H1 (cell line): Measurements from ENCODE around the gene PSPC1. TPM values are rescaled to one million over a fixed set of nuclear protein-coding genes. Genes with fewer than 3 reads are reported as not detected.

Experiments used
- CTCF ChIA-PET: fragments of 300-600 bp; sonication (Branson Sonifier 250); formaldehyde crosslinking; loops from one replicate; lab custom pipeline; 2021; ENCODE audit not compliant: partially characterized antibody; lab: Charles Lee
- POLR2A ChIA-PET: fragments of 300-600 bp; sonication (Branson Sonifier 250); formaldehyde crosslinking; loops from one replicate; lab custom pipeline; 2021; ENCODE audit warnings: inconsistent platforms; ENCODE audit not compliant: partially characterized antibody; lab: Charles Lee
- DNase-seq, 2 experiments: peaks; one replicate each; pipeline versions ENCODE4 v3.0.0 to v3.0.0-alpha.2; 2010 to 2022; ENCODE audit warnings: low spot score in 2 of 2, low read depth in 1 of 2, mixed read lengths in 1 of 2
- FAIRE-seq: peaks from 2 replicates; lab custom pipeline; 2011; peaks lifted over from hg19 to GRCh38; lab: Jason Lieb, UNC
- H2AFZ ChIP-seq: 2 replicates; pipeline ENCODE4 v1.8.1; 2012; ENCODE audit warnings: low read length, inconsistent platforms
- H2AK5ac ChIP-seq: 2 replicates; pipeline ENCODE4 v1.6.1; 2013; ENCODE audit warnings: low read depth, low read length
- H2BK120ac ChIP-seq: replicated peaks from 2 replicates; pipeline ENCODE3; 2013; ENCODE audit warnings: low read depth, low read length, inconsistent platforms
- H2BK12ac ChIP-seq: 2 replicates; pipeline ENCODE4 v1.6.1; 2013; ENCODE audit warnings: low read depth, low read length
- H2BK15ac ChIP-seq: 2 replicates; pipeline ENCODE4 v1.6.1; 2013; ENCODE audit warnings: low read length
- H2BK20ac ChIP-seq: 2 replicates; pipeline ENCODE4 v1.6.1; 2013; ENCODE audit warnings: low read length
- H2BK5ac ChIP-seq: 2 replicates; pipeline ENCODE4 v1.6.1; 2013; ENCODE audit warnings: low read depth, low read length
- H3K14ac ChIP-seq: 2 replicates; pipeline ENCODE4 v1.6.1; 2013; ENCODE audit warnings: inconsistent platforms; ENCODE audit not compliant: insufficient read length
- H3K18ac ChIP-seq: 2 replicates; pipeline ENCODE4 v1.6.1; 2013; ENCODE audit warnings: low read length; ENCODE audit errors: extremely low read depth
- H3K23ac ChIP-seq: 2 replicates; pipeline ENCODE4 v1.6.1; 2013; ENCODE audit warnings: inconsistent platforms; ENCODE audit not compliant: insufficient read length
- H3K23me2 ChIP-seq: 2 replicates; pipeline ENCODE4 v1.6.1; 2013; ENCODE audit warnings: low read depth, low read length
- H3K27ac ChIP-seq: 2 replicates; pipeline ENCODE4 v1.6.1; 2011; ENCODE audit warnings: low read depth, low read length, inconsistent platforms
- H3K27me3 ChIP-seq, 4 experiments: replicated peaks in 1 of 4; 1 replicate in 1 of 4; 2 replicates in 3 of 4; pipeline versions ENCODE4 v1.6.1 to v1.8.1; 2011 to 2013; ENCODE audit warnings: low read length in 3 of 4, mild to moderate bottlenecking in 3 of 4, inconsistent platforms in 2 of 4, mixed read lengths in 2 of 4, moderate library complexity in 1 of 4; ENCODE audit not compliant: control insufficient read depth in 3 of 4, insufficient read depth in 3 of 4; ENCODE audit errors: extremely low read depth in 1 of 4
- H3K36me3 ChIP-seq, 4 experiments: 2 replicates each; pipeline versions ENCODE4 v1.6.1 to v1.8.1; 2011 to 2013; ENCODE audit warnings: mild to moderate bottlenecking in 4 of 4, low read length in 3 of 4, moderate library complexity in 2 of 4, control low read depth in 1 of 4, inconsistent platforms in 1 of 4; ENCODE audit not compliant: insufficient read depth in 4 of 4, control insufficient read depth in 2 of 4
- H3K4ac ChIP-seq: replicated peaks from 2 replicates; pipeline ENCODE3; 2013; ENCODE audit warnings: low read length, low read depth, mixed read lengths, inconsistent platforms; ENCODE audit not compliant: insufficient read length
- H3K4me1 ChIP-seq, 4 experiments: replicated peaks in 1 of 4; 1 replicate in 1 of 4; 2 replicates in 3 of 4; pipeline versions ENCODE4 v1.6.1 to v1.8.1; 2011 to 2013; ENCODE audit warnings: low read length in 3 of 4, inconsistent platforms in 2 of 4, mixed read lengths in 1 of 4; ENCODE audit not compliant: insufficient read depth in 4 of 4, control insufficient read depth in 3 of 4
- H3K4me2 ChIP-seq, 2 experiments: 2 replicates each; pipeline versions ENCODE4 v1.6.1 to v1.8.1; 2011 to 2013; ENCODE audit warnings: low read depth in 2 of 2, low read length in 2 of 2, control low read depth in 1 of 2, inconsistent platforms in 1 of 2, mild to moderate bottlenecking in 1 of 2; ENCODE audit not compliant: insufficient read depth in 1 of 2
- H3K4me3 ChIP-seq, 4 experiments: fragments of 200-600, 300-600 bp in 1 of 4; sonication (generic), shearing (Covaris generic), sonication (Bioruptor Twin) in 1 of 4; 2 replicates each; pipeline versions ENCODE4 v1.5.1 to v1.8.1; 2011 to 2016; ENCODE audit warnings: low read length in 4 of 4, low read depth in 3 of 4, control low read depth in 2 of 4, inconsistent platforms in 2 of 4, mild to moderate bottlenecking in 2 of 4, mixed read lengths in 1 of 4, moderate library complexity in 1 of 4; ENCODE audit not compliant: insufficient read depth in 2 of 4; ENCODE audit errors: extremely low read depth in 1 of 4
- H3K56ac ChIP-seq: replicated peaks from 2 replicates; pipeline ENCODE3; 2013; ENCODE audit warnings: low read depth, mild to moderate bottlenecking, mixed read lengths, low read length, inconsistent platforms; ENCODE audit not compliant: insufficient read length
- H3K79me1 ChIP-seq: 2 replicates; pipeline ENCODE4 v1.6.1; 2013; ENCODE audit warnings: low read depth, low read length, control low read depth
- H3K79me2 ChIP-seq, 2 experiments: 2 replicates each; pipeline versions ENCODE4 v1.6.1 to v1.8.1; 2012 to 2013; ENCODE audit warnings: low read length in 2 of 2, mild to moderate bottlenecking in 2 of 2, inconsistent platforms in 1 of 2; ENCODE audit not compliant: insufficient read depth in 2 of 2, control insufficient read depth in 1 of 2
- H3K9ac ChIP-seq, 4 experiments: replicated peaks in 1 of 4; 1 replicate in 1 of 4; 2 replicates in 3 of 4; pipeline versions ENCODE4 v1.6.1 to v1.8.1; 2011 to 2013; ENCODE audit warnings: low read depth in 3 of 4, low read length in 3 of 4, control low read depth in 2 of 4, mild to moderate bottlenecking in 2 of 4, moderate library complexity in 2 of 4, inconsistent platforms in 1 of 4; ENCODE audit errors: extremely low read depth in 1 of 4
- H3K9me3 ChIP-seq, 2 experiments: 2 replicates each; pipeline versions ENCODE4 v1.6.1 to v1.8.1; 2012 to 2013; ENCODE audit warnings: mild to moderate bottlenecking in 2 of 2, moderate library complexity in 2 of 2, control low read depth in 1 of 2, inconsistent platforms in 1 of 2, low read depth in 1 of 2, low read length in 1 of 2, mixed read lengths in 1 of 2; ENCODE audit not compliant: insufficient read depth in 2 of 2
- H4K20me1 ChIP-seq, 2 experiments: replicated peaks in 1 of 2; 2 replicates each; pipeline versions ENCODE3 to v1.8.1; 2011 to 2013; ENCODE audit warnings: inconsistent platforms in 2 of 2, low read length in 2 of 2, mild to moderate bottlenecking in 1 of 2; ENCODE audit not compliant: insufficient read depth in 2 of 2, control insufficient read depth in 1 of 2
- H4K5ac ChIP-seq: 2 replicates; pipeline ENCODE4 v1.6.1; 2013; ENCODE audit warnings: low read length, low read depth, mixed read lengths, inconsistent platforms; ENCODE audit not compliant: insufficient read length
- H4K8ac ChIP-seq: 2 replicates; pipeline ENCODE4 v1.8.0; 2013; ENCODE audit warnings: mild to moderate bottlenecking, moderate library complexity, low read length, inconsistent platforms; ENCODE audit not compliant: insufficient read depth; ENCODE audit errors: extremely low read depth
- H4K91ac ChIP-seq: replicated peaks from 2 replicates; pipeline ENCODE3; 2013; ENCODE audit warnings: low read length, mixed read lengths, inconsistent platforms; ENCODE audit not compliant: insufficient read length
- BCL11A ChIP-seq, 2 experiments: IDR thresholded peaks; one replicate each; pipeline ENCODE4 v1.6.1; 2011; ENCODE audit warnings: low read depth in 2 of 2, low read length in 2 of 2, mild to moderate bottlenecking in 2 of 2
- BRCA1 ChIP-seq: IDR thresholded peaks from 2 replicates; pipeline ENCODE4 v1.6.1; 2012; ENCODE audit warnings: low read depth, low read length, improper control_type of control experiment
- CBX8 ChIP-seq: fragments of 300-800, 300-1000 bp; sonication (generic); IDR thresholded peaks from 2 replicates; pipeline ENCODE4 v1.7.1; 2016; ENCODE audit warnings: low read depth, low read length, borderline replicate concordance
- EGR1 ChIP-seq: IDR thresholded peaks from 2 replicates; pipeline ENCODE4 v1.6.1; 2011; ENCODE audit warnings: low read depth, low read length, borderline replicate concordance
- EP300 ChIP-seq, 2 experiments: IDR thresholded peaks; 1 replicate in 1 of 2; 2 replicates in 1 of 2; pipeline ENCODE4 v1.6.1; 2011 to 2012; ENCODE audit warnings: low read depth in 2 of 2, low read length in 2 of 2, mild to moderate bottlenecking in 2 of 2, borderline replicate concordance in 1 of 2, inconsistent platforms in 1 of 2, moderate library complexity in 1 of 2
- JUND ChIP-seq: IDR thresholded peaks from 2 replicates; pipeline ENCODE4 v1.6.1; 2011; ENCODE audit warnings: mild to moderate bottlenecking, improper control_type of control experiment, low read length
- MAFK ChIP-seq: IDR thresholded peaks from 2 replicates; pipeline ENCODE4 v1.6.1; 2012; ENCODE audit warnings: low read depth, mild to moderate bottlenecking, improper control_type of control experiment, low read length
- TBP ChIP-seq: IDR thresholded peaks from 2 replicates; pipeline ENCODE4 v1.6.1; 2011; ENCODE audit warnings: low read depth, low read length, improper control_type of control experiment
- WGBS, 2 experiments: shearing (Covaris generic) in 1 of 2; methylation state at CpG; one replicate each; pipeline versions ENCODE4 v1.1.6 to v1.1.7; 2013 to 2015; ENCODE audit warnings: low lambda C conversion rate in 2 of 2, mixed read lengths in 2 of 2, inconsistent platforms in 1 of 2, low coverage in 1 of 2, missing lambda C conversion rate in 1 of 2; ENCODE audit not compliant: insufficient replicate concordance in 2 of 2, insufficient coverage in 1 of 2, insufficient read length in 1 of 2; ENCODE audit errors: extremely low coverage in 1 of 2, missing lambda C conversion rate in 1 of 2; 5-methylcytosine and 5-hydroxymethylcytosine counted together
- polyA plus RNA-seq, 7 experiments: library from polyadenylated mRNA; depleted of rRNA in 3 of 7; stranded (reverse) in 5 of 7; unstranded in 2 of 7; fragments of >200 nt in 5 of 7; fragments of 200-250 nt in 2 of 7; gene quantifications; 1 replicate in 5 of 7; 2 replicates in 1 of 7; 4 replicates in 1 of 7; pipeline versions ENCODE4 v1.2.1 to v1.2.3, GENCODE V29; 2011 to 2013; ENCODE audit warnings: missing spikeins in 2 of 7, mixed read lengths in 2 of 7
- total RNA-seq: library from RNA; stranded (reverse); fragmentation: NEBNext Ultra II Directional; extraction: Animal tissue kit (Norgen Biotek cat#: 25700); gene quantifications from 2 replicates; pipeline ENCODE4 v1.2.1, GENCODE V29; 2021

PSPC1 gene
- total and polyA plus RNA-seq, 2 of the 8 experiments (the other 6 are each of a cell fraction or from before 2014, with no cell fraction given), result 53.4 to 97.4 TPM

- H2BK5ac ChIP-seq, result no peak overlapping the region
- WGBS, 2 experiments, result 94% methylated on average over 10 of the region's 10 CpGs; no CpG with 5 or more reads in 1 of the 2 experiments
- no peak overlapping the region for H3K14ac ChIP-seq
- no peak for FAIRE-seq
- H4K5ac ChIP-seq, result no peak overlapping the region
- H3K4ac ChIP-seq, result no peak overlapping the region
- ChIA-PET POLR2A (interaction anchor here (0.6 to 1.3 kb wide), 5 partner anchors 7 to 131 kb away, joined by 3 to 4 read pairs (median 4); no protein-coding TSS in a partner anchor), CTCF (interaction anchor here (2.3 kb wide), 1 partner anchor 54 kb away, joined by 6 read pairs; no protein-coding TSS in a partner anchor)
- no peak overlapping the region for H2BK15ac ChIP-seq
- DNase-seq, result no peak
- H3K4me2 ChIP-seq, result no peak overlapping the region
- H3K27me3 ChIP-seq, result no peaks in the 10 kb centered on the region
- no peaks in the 10 kb centered on the region for H3K9me3 ChIP-seq
- peaks cover 18 to 99% of the 10 kb centered on the region in 2 experiments for H3K79me2 ChIP-seq
- no peak overlapping the region for H3K56ac ChIP-seq
- no peak overlapping the region for H2BK20ac ChIP-seq
- H3K4me1 ChIP-seq, result 0 out of 7 replicates have a peak, but pooled peaks cover 0 to 2% (median 0%) of the 10 kb centered on the region in 4 experiments
- no peak overlapping the region for H2BK120ac ChIP-seq
- no peak overlapping the region for H2AFZ ChIP-seq
- no peak overlapping the region for H4K91ac ChIP-seq
- no peaks in the 10 kb centered on the region for H3K23me2 ChIP-seq
- H2AK5ac ChIP-seq, result no peak overlapping the region
- peaks cover 9 to 11% of the 10 kb centered on the region in 2 experiments for H4K20me1 ChIP-seq
- no peak overlapping the region for H3K4me3 ChIP-seq
- H4K8ac ChIP-seq, result no peak overlapping the region
- H3K79me1 ChIP-seq, result peaks cover 7% of the 10 kb centered on the region
- peaks cover 3 to 44% (median 7%) of the 10 kb centered on the region in 4 experiments; a peak in 5 of 8 replicates for H3K36me3 ChIP-seq
- H2BK12ac ChIP-seq, result no peak overlapping the region
- no peak overlapping the region for H3K9ac ChIP-seq
- no peak overlapping the region for H3K27ac ChIP-seq
- H3K23ac ChIP-seq, result no peak overlapping the region
- H3K18ac ChIP-seq, result no peak overlapping the region
- no peak for TF ChIP-seq TBP
- TF ChIP-seq CBX8, result no peak
- TF ChIP-seq EP300 (IDR thresholded peaks at IDR 0.05; ENCODE audit: borderline replicate concordance in 1 of 2, low read depth in 2 of 2, low read length in 2 of 2), result no peak
- no peak for TF ChIP-seq BCL11A (IDR thresholded peaks at IDR 0.05; ENCODE audit: low read depth in 2 of 2, low read length in 2 of 2)
- no peak for TF ChIP-seq BRCA1
- no peak for TF ChIP-seq JUND
- no peak for TF ChIP-seq MAFK
- no peak for TF ChIP-seq EGR1
Observed at GRCh38 chr13:19763618-19764017, 19.1 kb downstream of the PSPC1 start.
